Endometrial microvascular endothelial cells (primary cell): ENCODE results near the gene EIF4G3. TPM values are rescaled to one million over a fixed set of nuclear protein-coding genes. Genes with fewer than 3 reads are reported as not detected.
"Not testable (repeated sequence)": the region's sequence is repeated elsewhere in the genome, so short reads cannot be mapped to it uniquely, and the experiment has no call there.

Experiments used
- in situ Hi-C: cut with HindIII; loops from 2 replicates; pipeline ENCODE4 v1.10.0; 2017; ENCODE audit warnings: low sequenced_read_pairs, low pct_unique_long_range_greater_than_20kb; ENCODE audit errors: inconsistent ontology term
- total RNA-seq: library from RNA; depleted of rRNA; stranded (reverse); fragments of >200 nt; gene quantifications from one replicate; pipeline ENCODE4 v1.2.3, GENCODE V29; 2015; ENCODE audit errors: inconsistent ontology term

The EIF4G3 gene
- total RNA-seq, 1 donor from 2014 or later = 31.3 TPM

DNA sequence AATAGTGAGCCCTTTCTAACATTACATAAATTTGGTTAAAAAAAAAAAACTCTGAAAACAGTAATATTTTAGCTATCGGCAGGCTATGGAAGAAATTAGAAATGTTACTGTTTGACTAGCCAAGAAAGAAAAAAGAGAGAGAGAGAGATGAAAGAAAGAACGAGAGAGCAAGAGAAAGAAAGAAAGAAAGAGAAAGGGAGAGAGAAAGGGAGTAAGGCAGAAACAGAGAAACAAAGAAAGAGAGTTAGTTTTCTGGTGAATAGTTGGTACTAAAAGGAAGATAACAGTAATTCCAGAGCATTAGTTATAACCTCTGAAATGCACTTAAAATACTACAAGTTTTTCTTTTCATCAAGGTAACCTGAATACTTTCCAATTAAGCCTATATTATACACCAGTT lies 229.3 kb downstream of the EIF4G3 start:
- in situ Hi-C loops = no loop called here

- in situ Hi-C loops = no loop called here
Observed at GRCh38 chr1:20936621-20937020, 240.1 kb downstream of the EIF4G3 start.

DNA sequence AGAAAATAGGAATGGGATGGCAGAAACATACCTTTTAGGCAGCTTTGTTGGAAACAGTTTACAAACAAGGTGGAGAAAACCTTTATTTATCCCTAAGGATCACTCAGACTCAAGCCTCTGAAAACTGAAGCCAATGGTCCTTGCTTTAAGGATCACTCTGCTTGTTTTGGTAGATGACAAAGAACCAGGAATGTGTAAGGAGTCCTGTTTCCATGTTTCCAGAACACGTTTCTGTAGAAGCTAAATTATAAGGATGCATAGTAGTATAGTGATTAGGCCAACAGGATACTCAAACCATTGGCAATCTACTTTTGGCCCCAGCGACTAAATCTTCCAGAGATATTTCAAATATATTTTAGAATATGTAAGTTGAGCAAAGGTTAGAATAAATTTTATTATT lies 240.5 kb downstream of the EIF4G3 start:
- in situ Hi-C loops = no loop called here

- in situ Hi-C loops = no loop called here
Observed at GRCh38 chr1:20935717-20936116, 241.0 kb downstream of the EIF4G3 start.

GRCh38 chr1:20932437-20932977 lies 244.2 kb downstream of the EIF4G3 start:
- in situ Hi-C loops = no loop called here

- in situ Hi-C loops = no loop called here
Observed at GRCh38 chr1:20931930-20932436, 244.7 kb downstream of the EIF4G3 start.

DNA sequence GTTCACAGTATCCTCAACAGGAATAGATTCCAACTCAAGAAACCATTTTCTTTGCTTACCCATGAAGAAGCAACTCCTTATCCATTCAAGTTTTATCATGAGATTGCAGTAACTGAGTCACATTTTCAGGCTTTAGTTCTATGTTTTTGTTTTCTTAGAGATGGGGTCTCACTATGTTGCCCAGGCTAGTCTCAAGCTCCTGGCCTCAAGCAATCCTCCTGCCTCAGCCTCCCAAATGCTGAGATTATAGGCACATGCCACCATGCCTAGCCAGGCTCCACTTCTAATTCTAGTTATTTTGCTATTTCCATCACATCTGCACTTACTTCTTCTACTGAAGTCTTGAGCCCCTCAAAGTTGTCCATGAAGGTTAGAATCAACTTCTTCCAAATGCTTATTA lies 246.3 kb downstream of the EIF4G3 start:
- in situ Hi-C loops = no loop called here

DNA sequence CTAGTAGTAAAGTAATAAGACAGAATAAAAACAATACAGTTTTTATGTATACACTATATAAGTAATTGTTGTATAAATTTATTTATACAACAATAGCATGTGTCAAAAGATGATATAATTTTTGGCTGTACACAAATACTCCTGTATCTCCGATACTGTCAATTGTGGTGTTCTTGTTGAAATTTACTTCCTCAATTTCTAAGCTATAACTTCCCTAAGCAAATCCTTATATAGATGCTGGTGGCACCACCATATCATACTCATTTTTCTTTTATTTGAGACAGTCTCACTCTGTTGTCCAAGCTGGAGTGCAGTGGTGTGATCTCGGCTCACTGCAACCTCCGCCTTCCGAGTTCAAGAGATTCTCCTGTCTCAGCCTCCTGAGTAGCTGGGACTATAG lies 248.6 kb downstream of the EIF4G3 start:
- in situ Hi-C loops = no loop called here

DNA sequence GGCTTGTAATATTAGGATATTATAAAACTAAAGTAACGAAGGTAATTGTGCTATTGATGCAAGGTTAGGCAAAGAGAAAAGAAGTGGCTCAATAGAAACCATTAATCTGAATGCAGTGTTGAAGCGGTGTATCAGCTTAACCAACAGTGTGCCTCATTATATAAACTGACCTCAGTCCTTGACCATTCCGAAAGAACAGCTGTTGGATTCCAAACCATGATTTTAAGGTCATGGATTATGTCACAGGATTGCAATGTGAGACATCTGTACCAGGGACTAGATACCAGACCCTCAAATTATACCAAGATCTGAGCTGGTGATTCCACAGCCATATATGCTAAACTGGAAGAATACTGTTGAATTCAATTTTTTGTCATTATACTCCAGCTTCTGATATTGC lies 255.4 kb downstream of the EIF4G3 start:
- in situ Hi-C loops = no loop called here

DNA sequence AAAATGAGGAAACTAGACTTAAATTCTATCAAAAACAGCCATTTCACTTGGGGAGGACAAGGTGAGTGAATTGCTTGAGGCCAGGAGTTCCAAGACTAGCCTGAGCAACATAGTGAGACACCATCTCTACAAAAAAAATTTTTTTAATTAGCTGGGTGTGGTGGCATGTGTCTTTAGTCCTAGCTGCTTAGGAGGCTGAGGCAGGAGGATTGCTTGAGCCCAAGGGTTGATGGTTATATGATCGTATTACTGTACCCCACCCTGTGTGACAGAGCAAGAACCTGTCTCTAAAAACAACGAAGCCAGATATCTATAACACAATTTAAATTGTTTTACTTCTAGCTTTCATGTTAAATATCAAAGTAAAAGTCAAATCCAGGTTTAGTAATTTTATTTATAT lies 263.5 kb downstream of the EIF4G3 start:
- in situ Hi-C loops = no loop called here

- in situ Hi-C loops = not testable (repeated sequence)
Observed at GRCh38 chr1:20907526-20907925, 269.2 kb downstream of the EIF4G3 start.

DNA sequence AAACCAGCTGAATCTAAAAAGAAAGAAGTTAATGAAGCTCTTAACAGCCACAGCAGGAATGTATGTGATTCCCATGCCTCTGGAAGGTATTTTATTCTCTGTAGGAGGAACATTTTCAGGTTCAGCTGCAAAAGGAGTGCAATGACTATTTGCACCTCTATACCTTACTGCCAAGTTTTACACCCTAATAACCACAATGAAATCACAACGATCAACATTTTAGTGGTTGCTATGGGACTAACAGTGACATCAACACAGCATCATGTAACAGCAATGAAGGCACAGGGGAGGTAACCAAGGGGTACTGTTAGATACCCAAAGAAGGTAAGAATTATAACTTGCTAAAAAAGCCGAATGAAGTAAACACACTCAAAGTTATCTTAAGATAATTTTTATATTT lies 273.3 kb downstream of the EIF4G3 start:
- in situ Hi-C loops = no loop called here

GRCh38 chr1:20900056-20900455 lies 276.6 kb downstream of the EIF4G3 start:
- in situ Hi-C loops = no loop called here

GRCh38 chr1:20899154-20899972 lies 277.3 kb downstream of the EIF4G3 start:
- in situ Hi-C loops = no loop called here

GRCh38 chr1:20896826-20897225 lies 279.9 kb downstream of the EIF4G3 start:
- in situ Hi-C loops = no loop called here

- in situ Hi-C loops = no loop called here
Observed at GRCh38 chr1:20893931-20894330, 282.8 kb downstream of the EIF4G3 start.

DNA sequence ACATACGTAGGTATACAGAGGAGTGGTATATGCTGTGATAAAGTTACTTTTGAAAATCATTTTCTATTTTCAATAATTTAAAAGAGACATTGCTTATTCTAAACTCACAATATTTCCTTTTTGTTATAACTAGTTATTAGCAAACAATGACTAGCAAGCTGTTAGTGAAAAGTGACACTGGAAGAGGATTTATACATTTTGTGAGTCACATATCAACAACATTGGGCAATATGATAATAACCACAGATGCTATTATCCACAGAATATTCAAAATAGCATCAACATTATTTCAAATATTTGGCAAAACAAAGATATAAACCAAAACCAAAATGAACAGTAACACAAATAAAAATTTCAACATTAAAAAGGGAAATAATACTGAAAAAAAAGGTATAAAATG lies 285.6 kb downstream of the EIF4G3 start:
- in situ Hi-C loops = no loop called here

- in situ Hi-C loops = no loop called here
Observed at GRCh38 chr1:20887246-20887645, 289.5 kb downstream of the EIF4G3 start.

DNA sequence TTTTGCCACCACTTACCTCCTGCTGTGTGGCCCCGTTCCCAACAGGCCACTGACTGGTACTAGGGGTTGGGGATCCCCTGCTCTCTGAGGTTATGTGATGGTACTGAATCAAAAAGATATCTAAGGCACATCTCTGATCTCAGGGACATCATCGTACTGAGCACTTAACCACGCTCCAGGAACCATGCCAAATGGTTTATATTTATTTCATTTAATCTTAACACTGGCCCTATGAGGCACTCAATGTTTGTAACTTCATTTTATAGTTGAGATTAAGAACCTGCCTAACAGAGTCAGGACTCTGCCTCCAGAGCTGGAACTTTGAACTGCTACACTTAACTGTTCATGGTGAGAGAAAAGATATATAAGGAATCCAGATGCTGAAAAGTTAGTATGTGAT lies 291.6 kb downstream of the EIF4G3 start:
- in situ Hi-C loops = no loop called here

GRCh38 chr1:20884513-20884912 lies 292.2 kb downstream of the EIF4G3 start:
- in situ Hi-C loops = no loop called here
